CD4-positive, alpha-beta T cell treated with Interferon gamma for 1 hour (primary cell): Measurements from ENCODE around the gene POMGNT2.

ENCODE experiments used
- DNase-seq: peaks from one replicate; pipeline ENCODE4 v3.0.0-alpha.2; 2020

POMGNT2 gene

GRCh38 chr3:43105596-43106292 is at the start of gene POMGNT2:
TSS of gene POMGNT2 (minus strand) at chr3:43106079. CDS start at chr3:43081431, 24,648 bp downstream.
- peak; percentile 90 for DNase-seq

GRCh38 chr3:43154980-43155379 is 49.1 kb upstream of the POMGNT2 start:
- DNase-seq: no peak

- DNase-seq: no peak
These were observed 47.6 kb upstream of the POMGNT2 start for GRCh38 chr3:43153216-43154083.

GRCh38 chr3:43152649-43153048 is 46.8 kb upstream of the POMGNT2 start:
- DNase-seq: no peak

- DNase-seq: no peak
These were observed 42.2 kb upstream of the POMGNT2 start for GRCh38 chr3:43148033-43148432.

GRCh38 chr3:43146599-43146998 is 40.7 kb upstream of the POMGNT2 start:
- no peak for DNase-seq

- DNase-seq: no peak
These were observed 39.0 kb upstream of the POMGNT2 start for GRCh38 chr3:43144761-43145490.

- DNase-seq: no peak
These were observed 36.6 kb upstream of the POMGNT2 start for GRCh38 chr3:43142472-43142871.

GRCh38 chr3:43138488-43139231 is 32.8 kb upstream of the POMGNT2 start:
- DNase-seq: no peak

- no peak for DNase-seq
These were observed 27.2 kb upstream of the POMGNT2 start for GRCh38 chr3:43132870-43133636.

- DNase-seq: no peak
These were observed 26.3 kb upstream of the POMGNT2 start for GRCh38 chr3:43132193-43132592.

- no peak for DNase-seq
These were observed 22.6 kb upstream of the POMGNT2 start for GRCh38 chr3:43128464-43128863.

- DNase-seq: no peak
These were observed 20.7 kb upstream of the POMGNT2 start for GRCh38 chr3:43126536-43126935.

GRCh38 chr3:43123895-43124294 is 18.0 kb upstream of the POMGNT2 start:
- DNase-seq: no peak

- DNase-seq: no peak
These were observed 15.1 kb upstream of the POMGNT2 start for GRCh38 chr3:43120937-43121336.

GRCh38 chr3:43117257-43117656 is 11.4 kb upstream of the POMGNT2 start:
- no peak for DNase-seq

- no peak for DNase-seq
These were observed 7.8 kb upstream of the POMGNT2 start for GRCh38 chr3:43113671-43114070.

- no peak for DNase-seq
These were observed 382 bp upstream of the POMGNT2 start for GRCh38 chr3:43106293-43106628.

- DNase-seq: no peak
These were observed 951 bp downstream of the POMGNT2 start for GRCh38 chr3:43104660-43105595.

- DNase-seq: no peak
These were observed 1.8 kb downstream of the POMGNT2 start for GRCh38 chr3:43104039-43104438.
